NB4 (cell line): ENCODE measurements around the gene GOLGA2.

ENCODE experiments used
- DNase-seq: peaks from one replicate; pipeline ENCODE4 v3.0.0; 2010; ENCODE audit warnings: low read depth
- H3K4me3 ChIP-seq: one replicate; pipeline ENCODE4 v1.5.1; 2011; ENCODE audit warnings: mild to moderate bottlenecking, low read depth, low read length, moderate library complexity
- CTCF ChIP-seq: IDR thresholded peaks from one replicate; pipeline ENCODE4 v1.5.1; 2012; ENCODE audit warnings: low read depth, low read length
- MAX ChIP-seq: IDR thresholded peaks from 2 replicates; pipeline ENCODE4 v1.6.1; 2011; ENCODE audit warnings: low read depth, low read length
- MYC ChIP-seq: IDR thresholded peaks from 2 replicates; pipeline ENCODE4 v1.6.1; 2011; ENCODE audit warnings: low read depth, low read length
- POLR2A ChIP-seq: IDR thresholded peaks from 2 replicates; pipeline ENCODE4 v1.6.1; 2011; ENCODE audit warnings: mild to moderate bottlenecking; ENCODE audit not compliant: insufficient read length; ENCODE audit errors: extremely low read depth

GOLGA2 gene

GRCh38 chr9:128225770-128226411 is 49.9 kb downstream of the GOLGA2 start:
- H3K4me3 ChIP-seq = no peak overlapping the region
- DNase-seq = no peak
- TF ChIP-seq MAX = no peak
- TF ChIP-seq POLR2A = no peak
- TF ChIP-seq MYC = no peak
- no peak for TF ChIP-seq CTCF

- TF ChIP-seq MAX = no peak
- TF ChIP-seq CTCF = no peak
- TF ChIP-seq POLR2A = no peak
- no peak for TF ChIP-seq MYC
- DNase-seq = no peak
- no peak overlapping the region for H3K4me3 ChIP-seq
These were observed 50.9 kb downstream of the GOLGA2 start for GRCh38 chr9:128224877-128225276.

GRCh38 chr9:128222880-128223670 is 52.7 kb downstream of the GOLGA2 start:
- TF ChIP-seq POLR2A (no peak), MAX (no peak), CTCF (no peak), MYC (no peak)

GRCh38 chr9:128222026-128222425 is 53.8 kb downstream of the GOLGA2 start:
- no peak overlapping the region for H3K4me3 ChIP-seq
- TF ChIP-seq MAX (no peak), CTCF (no peak), POLR2A (no peak), MYC (no peak)
- no peak for DNase-seq

More at GRCh38 chr9:128222880-128223670, 52.7 kb downstream of the GOLGA2 start:
- DNase-seq = no peak
- no peak overlapping the region for H3K4me3 ChIP-seq

- TF ChIP-seq CTCF (no peak), MYC (no peak), POLR2A (no peak)
- no peak for DNase-seq
- H3K4me3 ChIP-seq = no peak overlapping the region
These were observed 56.0 kb downstream of the GOLGA2 start for GRCh38 chr9:128219831-128220230.
